GM12874 (cell line): ENCODE results near the gene GLB1L3.
A peak's percentile ranks its signal among the peaks of the same experiment; 100 is the strongest.

Source experiments
- TF ChIP-seq, protein P1 (sequence below): IDR thresholded peaks from 2 replicates; pipeline ENCODE4 v1.5.1; 2011; ENCODE audit warnings: low read depth, mild to moderate bottlenecking, control low read depth, low read length, moderate library complexity; ENCODE audit not compliant: insufficient read depth

GLB1L3 gene

DNA sequence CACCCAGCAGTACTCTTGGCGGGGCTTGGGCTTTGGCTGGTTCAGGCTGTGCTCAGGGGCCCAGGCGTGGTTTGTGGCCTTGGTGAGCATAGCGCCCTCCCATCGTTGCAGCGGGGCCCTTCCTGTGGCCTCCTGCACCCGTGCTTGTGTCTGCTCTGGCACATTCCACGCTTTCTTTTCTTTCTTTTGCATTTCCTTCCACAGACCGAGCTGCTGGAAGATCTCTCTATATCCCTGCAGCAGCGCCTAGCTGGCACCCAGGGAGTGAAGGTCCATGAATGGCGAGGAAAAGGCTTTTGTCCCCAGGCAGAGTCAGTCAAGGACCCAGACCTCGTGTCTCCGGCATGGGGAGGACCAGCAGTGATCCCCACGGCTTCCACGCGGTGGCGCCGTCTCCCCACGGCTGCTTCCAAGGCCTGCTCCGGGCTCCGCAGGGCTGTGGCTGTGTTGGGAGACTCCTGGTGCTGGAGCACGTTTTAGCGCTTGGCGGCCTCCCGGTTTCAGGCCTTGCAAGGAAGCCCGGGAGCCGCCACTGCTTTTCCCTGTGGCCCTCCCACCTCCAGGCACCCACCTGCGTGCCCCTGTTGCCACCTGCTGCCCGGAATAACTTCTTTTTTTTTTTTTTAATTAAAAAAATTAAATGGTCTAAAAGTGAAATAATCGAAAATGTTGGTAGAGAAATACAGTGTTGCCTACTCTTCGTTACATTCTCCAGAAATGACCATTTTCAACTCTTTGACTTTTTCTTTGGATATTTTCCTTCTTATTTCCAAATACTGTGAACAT, 84.1 kb downstream of the GLB1L3 start:
- TF ChIP-seq, protein P1, sequence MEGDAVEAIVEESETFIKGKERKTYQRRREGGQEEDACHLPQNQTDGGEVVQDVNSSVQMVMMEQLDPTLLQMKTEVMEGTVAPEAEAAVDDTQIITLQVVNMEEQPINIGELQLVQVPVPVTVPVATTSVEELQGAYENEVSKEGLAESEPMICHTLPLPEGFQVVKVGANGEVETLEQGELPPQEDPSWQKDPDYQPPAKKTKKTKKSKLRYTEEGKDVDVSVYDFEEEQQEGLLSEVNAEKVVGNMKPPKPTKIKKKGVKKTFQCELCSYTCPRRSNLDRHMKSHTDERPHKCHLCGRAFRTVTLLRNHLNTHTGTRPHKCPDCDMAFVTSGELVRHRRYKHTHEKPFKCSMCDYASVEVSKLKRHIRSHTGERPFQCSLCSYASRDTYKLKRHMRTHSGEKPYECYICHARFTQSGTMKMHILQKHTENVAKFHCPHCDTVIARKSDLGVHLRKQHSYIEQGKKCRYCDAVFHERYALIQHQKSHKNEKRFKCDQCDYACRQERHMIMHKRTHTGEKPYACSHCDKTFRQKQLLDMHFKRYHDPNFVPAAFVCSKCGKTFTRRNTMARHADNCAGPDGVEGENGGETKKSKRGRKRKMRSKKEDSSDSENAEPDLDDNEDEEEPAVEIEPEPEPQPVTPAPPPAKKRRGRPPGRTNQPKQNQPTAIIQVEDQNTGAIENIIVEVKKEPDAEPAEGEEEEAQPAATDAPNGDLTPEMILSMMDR = peak; percentile 94

DNA sequence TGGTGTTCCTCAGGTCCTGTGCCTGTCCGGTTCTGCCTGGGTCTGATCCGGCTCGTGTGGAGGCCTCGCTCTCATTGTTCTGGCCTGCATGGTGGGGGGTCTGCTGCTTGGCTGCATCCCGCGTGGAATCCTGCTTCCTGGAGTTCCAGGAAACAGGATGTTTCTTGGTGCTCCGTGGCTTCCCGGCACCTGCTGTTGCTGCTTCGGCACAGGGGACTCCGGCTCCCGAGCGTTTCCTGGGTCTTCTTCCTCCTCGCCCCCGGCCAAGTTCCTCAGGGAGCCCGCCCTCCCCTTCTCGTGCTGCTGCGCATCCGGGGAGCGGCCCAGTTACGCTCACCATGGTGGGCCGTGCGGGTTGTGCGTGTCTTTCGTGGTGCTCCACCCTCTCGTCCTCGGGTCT, 85.5 kb downstream of the GLB1L3 start:
- TF ChIP-seq, protein P1 = no peak

DNA sequence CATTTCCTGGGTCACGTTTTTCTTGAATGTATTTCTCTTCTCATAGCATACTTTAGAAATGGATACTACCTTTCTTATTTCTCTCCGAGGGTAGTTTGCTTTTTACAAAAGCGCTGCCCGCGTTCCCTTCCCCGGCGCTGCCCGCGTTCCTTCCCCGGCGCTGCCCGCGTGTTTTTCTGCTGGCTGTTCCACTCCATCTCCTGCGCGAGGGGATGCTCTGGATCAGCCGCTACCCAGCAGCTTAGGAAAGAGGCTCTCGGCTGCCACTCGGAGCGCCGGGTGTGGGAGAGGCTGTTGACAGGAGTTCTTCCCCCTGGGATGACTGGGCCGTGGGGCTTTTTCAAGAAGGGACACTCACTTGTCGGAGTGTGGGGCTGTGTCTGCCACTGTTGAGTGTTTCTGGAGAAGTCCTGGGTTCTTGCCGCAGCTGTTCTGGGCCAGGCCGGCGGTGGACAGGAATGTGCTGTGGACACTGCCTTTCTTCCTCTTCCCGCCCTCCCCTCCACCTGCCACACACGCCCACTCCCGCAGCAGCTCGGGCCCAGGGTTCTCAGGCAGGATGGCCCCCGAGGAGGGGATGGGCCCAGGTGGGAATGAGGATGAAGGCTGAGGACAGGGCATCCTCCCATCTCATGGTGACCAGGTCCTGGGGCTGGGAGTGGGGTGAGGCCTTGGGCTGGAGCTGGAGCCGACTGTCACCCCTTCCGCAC, 86.2 kb downstream of the GLB1L3 start:
- TF ChIP-seq, protein P1 = no peak

DNA sequence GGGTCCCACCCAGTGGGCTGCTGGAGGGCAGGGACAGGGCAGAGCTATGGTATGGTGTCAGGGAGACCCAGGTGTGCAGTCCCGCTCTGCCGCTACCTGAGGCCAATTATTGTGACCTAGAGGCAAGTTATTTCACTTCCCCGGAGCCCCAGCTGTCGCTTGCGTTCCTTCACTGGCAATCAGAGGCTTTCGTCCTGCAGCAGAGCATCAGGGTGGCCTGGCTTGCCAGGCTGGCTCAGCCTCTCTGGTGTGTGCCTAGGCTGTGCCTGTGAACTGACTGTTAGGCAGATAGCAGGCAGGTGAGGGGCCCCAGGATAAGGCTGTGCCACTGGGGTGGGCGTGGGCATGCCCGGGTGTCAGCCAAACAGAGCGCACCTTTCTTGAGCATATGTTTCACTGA, 87.0 kb downstream of the GLB1L3 start:
- TF ChIP-seq, protein P1 = no peak

DNA sequence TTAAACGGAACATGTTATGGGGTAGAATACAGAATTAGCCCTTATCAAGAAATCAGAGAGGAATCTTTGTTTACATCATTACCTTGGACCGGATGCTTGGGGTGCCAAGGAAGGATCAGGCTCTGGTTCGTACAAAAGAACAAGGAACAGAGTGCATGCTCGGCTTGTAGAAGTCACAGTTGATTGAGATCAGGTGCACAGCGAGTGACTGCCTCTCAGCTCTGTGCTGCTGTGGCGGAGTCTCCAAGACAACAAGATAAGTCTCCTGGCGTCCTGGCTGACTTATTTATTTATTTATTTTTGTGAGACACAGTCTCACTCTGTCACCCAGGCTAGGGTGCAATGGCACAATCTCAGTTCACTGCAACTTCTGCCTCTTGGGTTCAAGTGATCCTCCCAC, 87.4 kb downstream of the GLB1L3 start:
- TF ChIP-seq, protein P1 = no peak

DNA sequence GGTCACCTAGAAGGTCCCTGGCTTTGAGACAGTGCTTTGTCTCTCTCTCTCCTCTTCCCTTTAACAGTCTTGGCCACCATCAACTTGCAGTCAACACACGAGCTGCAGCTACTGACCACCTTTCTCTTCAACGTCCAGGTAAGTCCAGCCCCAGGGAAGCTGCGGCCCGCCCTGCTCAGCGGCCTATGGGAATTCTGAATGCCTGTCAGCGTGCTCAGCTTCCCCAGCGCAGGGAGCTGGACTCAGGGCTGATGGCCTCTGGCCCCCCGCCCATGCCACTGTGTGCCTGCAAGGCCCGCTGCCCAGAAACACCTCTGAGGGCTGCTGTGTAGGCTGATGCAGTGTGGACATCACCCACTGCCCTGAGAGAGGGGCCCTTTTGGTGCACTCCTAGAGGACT, 88.1 kb downstream of the GLB1L3 start:
- TF ChIP-seq, protein P1 = no peak

DNA sequence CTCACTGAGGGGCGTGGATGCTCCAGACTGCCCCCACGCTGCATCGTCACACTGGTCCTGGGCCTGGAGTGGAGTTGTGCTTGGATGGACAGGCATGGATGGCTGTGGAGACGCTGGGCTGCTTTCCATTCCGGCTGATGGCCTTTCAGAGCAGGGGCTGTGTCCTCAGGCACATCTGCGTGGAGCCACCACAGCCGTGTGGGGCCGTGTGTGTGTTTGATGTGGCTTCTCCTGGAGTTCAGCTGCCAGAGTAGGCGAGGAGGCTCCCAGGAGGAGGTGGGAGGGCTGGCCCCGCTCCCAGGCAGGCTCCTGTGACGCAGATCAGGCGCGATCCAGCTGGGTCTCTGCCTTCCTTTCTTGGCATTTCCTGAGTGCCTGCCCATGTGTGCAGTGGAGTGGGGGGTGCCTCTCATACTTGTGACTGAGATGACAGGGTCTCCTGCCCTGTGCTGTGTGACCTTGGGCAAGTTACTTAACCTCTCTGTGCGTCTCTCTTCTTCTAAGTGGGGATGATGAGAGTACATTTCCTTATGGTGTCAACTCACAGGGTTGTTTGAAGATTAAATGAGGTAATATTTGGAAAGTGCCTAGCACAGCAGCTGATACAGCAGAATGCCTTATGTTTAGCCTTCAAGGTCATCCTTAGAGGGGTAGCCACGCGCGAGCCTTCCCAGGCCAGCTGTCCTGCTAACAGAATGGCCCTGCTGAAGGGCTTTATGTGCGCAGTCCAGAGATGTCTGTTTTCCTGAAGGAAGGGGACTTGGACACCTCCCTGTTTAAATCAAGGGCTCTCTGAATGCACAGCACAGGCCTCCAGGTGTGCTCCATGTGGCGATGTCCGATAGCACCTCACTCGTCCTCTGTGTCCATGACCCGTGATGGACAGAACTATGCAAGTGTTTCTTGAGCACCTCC, 89.1 kb downstream of the GLB1L3 start:
- TF ChIP-seq, protein P1 = no peak
